Subcutaneous abdominal adipose tissue (tissue), 5 donors: Measurements from ENCODE around the gene LILRB3.
"Not testable (repeated sequence)": the region's sequence is repeated elsewhere in the genome, so short reads cannot be mapped to it uniquely, and the experiment has no call there.

Experiments
- H3K27ac ChIP-seq: one replicate; pipeline ENCODE4 v1.7.0; 2013; ENCODE audit warnings: low read depth, mild to moderate bottlenecking, inconsistent platforms, low read length, moderate library complexity
- H3K27me3 ChIP-seq, 5 donors: one replicate each; pipeline ENCODE4 v1.7.0; 2013; ENCODE audit warnings: low read length in 5 of 5, inconsistent platforms in 1 of 5; ENCODE audit not compliant: control insufficient read depth in 5 of 5, insufficient read depth in 4 of 5
- H3K36me3 ChIP-seq, 5 donors: one replicate each; pipeline ENCODE4 v1.7.0; 2013; ENCODE audit warnings: low read length in 5 of 5; ENCODE audit not compliant: control insufficient read depth in 5 of 5, insufficient read depth in 5 of 5
- H3K4me1 ChIP-seq, 5 donors: one replicate each; pipeline ENCODE4 v1.7.0; 2013; ENCODE audit warnings: low read length in 5 of 5, mild to moderate bottlenecking in 3 of 5, moderate library complexity in 1 of 5; ENCODE audit not compliant: control insufficient read depth in 5 of 5, insufficient read depth in 5 of 5
- H3K4me3 ChIP-seq, 5 donors: one replicate each; pipeline ENCODE4 v1.7.0; 2013; ENCODE audit warnings: low read length in 5 of 5, low read depth in 1 of 5
- H3K9ac ChIP-seq, 5 donors: one replicate each; pipeline ENCODE4 v1.7.0; 2013; ENCODE audit warnings: low read length in 5 of 5, mild to moderate bottlenecking in 4 of 5, moderate library complexity in 3 of 5
- H3K9me3 ChIP-seq, 5 donors: one replicate each; pipeline ENCODE4 v1.7.0; 2013; ENCODE audit warnings: low read length in 5 of 5; ENCODE audit not compliant: control insufficient read depth in 5 of 5
- donor health status: healthy.
- donor health status: healthy.
- donor health status: healthy.
- donor health status: healthy.
- donor health status: healthy.

Gene LILRB3

GRCh38 chr19:54171736-54172431, 50.9 kb downstream of the LILRB3 start:
- not testable (repeated sequence) for H3K4me3 ChIP-seq, H3K27ac ChIP-seq, H3K9ac ChIP-seq, H3K36me3 ChIP-seq, H3K9me3 ChIP-seq
- Histone ChIP-seq H3K4me1 (peaks cover 3 to 15% (median 5%) of the 10 kb centered on the region in 5 donors), H3K27me3 (peaks cover 9 to 22% (median 16%) of the 10 kb centered on the region in 5 donors)

GRCh38 chr19:54169149-54169740, 53.6 kb downstream of the LILRB3 start:
- Histone ChIP-seq H3K4me3 (no peak overlapping the region), H3K36me3 (no peaks in the 10 kb centered on the region), H3K4me1 (peaks cover 3 to 22% (median 9%) of the 10 kb centered on the region in 5 donors), H3K9ac (no peak overlapping the region), H3K27ac (no peak overlapping the region), H3K27me3 (peaks cover 14 to 27% (median 19%) of the 10 kb centered on the region in 5 donors), H3K9me3 (no peaks in the 10 kb centered on the region)

- Histone ChIP-seq H3K27ac (no peak overlapping the region), H3K4me1 (peaks cover 3 to 24% (median 10%) of the 10 kb centered on the region in 5 donors), H3K27me3 (peaks cover 9 to 21% (median 15%) of the 10 kb centered on the region in 5 donors), H3K9me3 (no peaks in the 10 kb centered on the region), H3K36me3 (no peaks in the 10 kb centered on the region), H3K4me3 (no peak overlapping the region), H3K9ac (no peak overlapping the region)
Observed at GRCh38 chr19:54168174-54168917, 54.5 kb downstream of the LILRB3 start.
